Measurements from ENCODE around the gene AKR1C1.
"Not testable (repeated sequence)": the region's sequence is repeated elsewhere in the genome, so short reads cannot be mapped to it uniquely, and the experiment has no call there.

AKR1C1 gene

DNA sequence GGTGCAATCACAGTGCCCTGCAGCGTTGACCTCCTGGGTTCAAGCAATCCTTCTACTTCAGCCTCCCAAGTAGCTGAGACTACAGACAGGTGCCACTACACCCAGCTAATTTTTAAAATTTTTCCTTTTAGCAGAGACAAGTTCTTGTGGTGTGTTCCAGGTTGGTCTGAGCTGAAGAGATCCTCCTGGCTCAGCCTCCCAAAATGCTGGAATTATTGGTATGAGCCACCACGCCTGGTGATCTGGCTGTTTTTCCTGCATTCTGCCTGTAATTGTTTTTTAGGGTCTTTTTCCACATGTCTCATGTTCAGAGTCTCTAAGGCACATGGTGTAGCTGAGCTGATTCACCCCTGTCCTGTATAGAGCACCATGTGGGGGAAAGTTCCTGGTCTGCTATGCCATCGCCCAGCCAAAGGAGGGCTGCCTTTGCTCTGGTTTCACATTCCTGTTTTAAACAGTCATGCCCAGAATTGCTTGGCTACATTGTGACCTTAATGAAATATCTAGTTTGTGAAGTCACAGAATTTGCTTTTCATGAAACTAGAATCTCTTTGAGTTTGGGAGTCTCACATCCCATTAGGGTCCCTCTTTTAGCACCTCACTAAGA lies 55.6 kb downstream of the AKR1C1 start:
- H3K9me3 Mint-ChIP-seq, H3K36me3 Mint-ChIP-seq, H3K27me3 Mint-ChIP-seq, H3K4me3 Mint-ChIP-seq, H3K27ac Mint-ChIP-seq, H3K4me1 Mint-ChIP-seq: not testable (repeated sequence)

DNA sequence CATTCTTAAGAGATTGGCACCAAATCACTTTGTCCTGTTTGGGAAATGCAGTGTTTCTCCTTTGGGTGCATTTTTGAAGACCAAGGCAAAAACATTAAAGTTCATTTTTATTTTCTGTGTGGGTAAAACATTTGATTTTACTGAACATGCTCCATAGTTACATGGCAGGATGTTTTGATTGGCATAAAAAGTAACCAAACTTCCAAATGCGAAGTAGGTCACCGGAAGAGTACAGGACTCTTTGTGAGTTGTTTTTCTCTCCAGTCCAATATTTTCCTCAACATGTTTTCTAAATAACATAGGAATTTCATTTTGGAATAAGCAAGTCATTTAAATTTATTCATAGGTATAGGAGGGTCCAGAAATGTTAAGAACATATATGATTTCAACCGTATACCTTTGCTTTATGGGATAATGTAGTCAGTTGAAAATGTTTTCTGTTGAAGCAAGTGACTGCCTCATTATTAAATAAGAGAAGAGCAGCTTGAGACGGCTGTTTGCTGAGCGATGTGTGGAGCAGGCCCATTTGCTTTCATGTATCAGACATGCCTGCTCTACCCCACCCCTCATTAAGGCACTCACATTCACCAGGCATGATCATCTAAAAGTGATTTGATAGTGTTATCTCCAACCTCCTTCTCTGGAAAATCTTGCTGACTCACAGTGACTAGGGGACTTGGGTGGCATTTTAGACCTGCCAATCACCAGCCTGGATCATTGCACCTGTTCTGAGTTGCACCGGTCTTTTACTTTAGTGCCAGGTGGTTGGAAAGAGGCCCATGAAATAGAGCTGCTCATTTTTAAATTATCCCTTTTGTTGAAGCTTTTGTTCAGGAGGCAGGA lies 56.8 kb downstream of the AKR1C1 start:
- not testable (repeated sequence) for H3K4me3 Mint-ChIP-seq, H3K27me3 Mint-ChIP-seq, H3K27ac Mint-ChIP-seq, H3K9me3 Mint-ChIP-seq, H3K4me1 Mint-ChIP-seq, H3K36me3 Mint-ChIP-seq

DNA sequence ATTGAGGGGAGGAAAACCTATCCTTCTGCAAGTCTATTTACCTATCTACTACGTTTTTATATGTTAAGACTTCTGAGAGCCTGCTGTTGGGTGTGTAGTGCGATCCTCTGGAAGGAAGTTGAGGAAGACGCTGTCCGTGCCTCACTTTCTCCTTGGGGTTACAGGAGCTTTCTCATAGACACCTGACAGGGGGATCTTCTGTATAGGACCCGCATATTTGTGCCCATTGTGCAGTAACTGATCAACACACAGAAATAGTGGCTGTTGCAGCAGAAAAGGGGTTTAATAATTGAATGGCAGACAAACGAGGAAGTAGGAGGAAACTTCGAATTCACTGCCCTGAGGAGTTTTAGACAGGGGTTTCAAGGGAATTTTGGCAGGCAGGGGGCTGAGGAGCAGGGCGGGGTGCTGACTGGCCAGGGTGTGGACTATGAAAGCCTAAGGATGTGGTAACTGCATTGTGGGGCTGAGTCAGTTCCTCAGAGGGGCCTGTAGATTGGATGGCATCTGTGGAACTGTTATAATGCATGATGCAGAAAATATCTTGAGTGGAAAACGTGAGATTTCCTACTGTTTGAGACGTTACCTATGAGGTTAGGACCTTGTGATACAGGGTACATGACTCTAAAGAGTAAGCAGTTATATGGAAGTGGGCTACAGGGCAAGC lies 58.5 kb downstream of the AKR1C1 start:
- H3K27ac Mint-ChIP-seq, H3K36me3 Mint-ChIP-seq, H3K9me3 Mint-ChIP-seq, H3K4me1 Mint-ChIP-seq, H3K4me3 Mint-ChIP-seq, H3K27me3 Mint-ChIP-seq: not testable (repeated sequence)

DNA sequence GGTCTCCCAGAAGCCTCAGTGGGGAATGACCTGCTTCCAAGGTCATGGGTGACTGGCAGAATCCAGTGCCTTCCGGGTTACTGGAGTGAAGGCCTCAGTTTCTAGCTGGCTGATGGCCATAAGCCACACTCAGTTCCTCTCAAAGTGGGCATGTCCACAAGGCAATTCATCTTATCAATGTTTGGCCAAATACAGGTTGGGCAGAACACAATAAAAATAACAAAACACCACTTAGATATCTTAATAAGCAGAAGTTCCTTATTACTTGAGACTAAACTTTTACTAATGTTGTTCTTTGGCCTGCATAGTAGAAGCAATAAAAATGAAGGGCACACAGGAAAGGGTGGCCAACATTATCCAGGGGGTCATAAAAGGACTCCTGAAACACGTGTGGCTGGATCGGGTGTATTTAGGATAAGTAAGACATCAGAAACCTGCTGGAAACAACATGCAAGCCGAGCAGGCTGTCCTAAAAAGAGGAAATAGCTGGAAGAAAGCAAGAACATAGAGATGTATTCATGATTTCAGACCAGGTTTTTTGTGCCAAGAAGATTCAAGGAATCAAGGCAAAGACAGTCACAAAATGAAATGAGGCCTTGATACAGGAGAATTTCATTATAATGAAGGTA lies 60.1 kb downstream of the AKR1C1 start:
- H3K9me3 Mint-ChIP-seq = no peaks in the 10 kb centered on the region
- no peak overlapping the region for H3K4me3 Mint-ChIP-seq
- peaks cover 4% of the 10 kb centered on the region for H3K27me3 Mint-ChIP-seq
- H3K36me3 Mint-ChIP-seq = no peaks in the 10 kb centered on the region
- no peak overlapping the region for H3K27ac Mint-ChIP-seq
- H3K4me1 Mint-ChIP-seq = no peaks in the 10 kb centered on the region

DNA sequence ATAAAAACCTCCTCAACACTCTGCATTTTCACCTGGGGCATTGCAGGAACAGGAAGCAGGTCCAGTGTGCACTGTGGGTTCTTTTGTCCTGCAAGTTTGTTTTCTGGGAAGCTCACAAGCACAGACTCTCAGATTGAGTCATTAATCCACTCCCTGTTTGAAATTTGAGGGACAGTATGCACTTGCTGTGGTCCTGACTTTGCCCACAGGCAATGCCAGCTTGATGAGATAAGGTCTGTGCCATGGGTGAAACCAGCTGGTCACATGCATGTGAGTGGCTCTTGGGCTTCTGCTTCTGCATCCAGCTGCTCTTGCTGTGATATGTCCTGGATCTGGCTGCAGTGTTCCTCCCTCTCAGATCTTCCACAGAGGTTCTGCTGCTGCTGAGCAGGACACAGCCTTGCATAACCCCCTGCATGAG lies 62.3 kb downstream of the AKR1C1 start:
- H3K9me3 Mint-ChIP-seq, H3K27ac Mint-ChIP-seq, H3K4me1 Mint-ChIP-seq, H3K4me3 Mint-ChIP-seq, H3K36me3 Mint-ChIP-seq, H3K27me3 Mint-ChIP-seq: not testable (repeated sequence)

DNA sequence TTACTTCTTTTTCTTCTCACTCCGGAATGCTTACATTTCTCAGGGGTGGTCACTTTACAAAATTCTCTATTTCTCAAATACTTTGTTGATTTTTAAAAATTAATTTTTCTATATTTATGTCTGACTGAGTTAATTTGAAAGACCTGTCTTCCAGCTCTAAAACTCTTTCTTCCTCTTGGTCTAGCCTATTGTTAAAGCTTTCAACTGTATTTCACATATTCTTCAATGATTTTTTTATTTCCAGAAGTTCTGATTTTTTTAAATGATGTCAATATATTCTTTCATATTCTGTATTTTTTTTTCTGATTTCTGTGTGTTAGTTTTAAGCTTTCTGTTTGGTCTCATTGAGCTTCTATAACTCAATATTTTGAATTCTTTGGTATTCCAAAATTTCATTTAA lies 67.8 kb downstream of the AKR1C1 start:
- H3K4me1 Mint-ChIP-seq = no peaks in the 10 kb centered on the region
- peaks cover 31% of the 10 kb centered on the region for H3K9me3 Mint-ChIP-seq
- no peak overlapping the region for H3K27ac Mint-ChIP-seq
- peaks cover 1% of the 10 kb centered on the region for H3K36me3 Mint-ChIP-seq
- H3K27me3 Mint-ChIP-seq = peaks cover 5% of the 10 kb centered on the region
- H3K4me3 Mint-ChIP-seq = no peak overlapping the region

DNA sequence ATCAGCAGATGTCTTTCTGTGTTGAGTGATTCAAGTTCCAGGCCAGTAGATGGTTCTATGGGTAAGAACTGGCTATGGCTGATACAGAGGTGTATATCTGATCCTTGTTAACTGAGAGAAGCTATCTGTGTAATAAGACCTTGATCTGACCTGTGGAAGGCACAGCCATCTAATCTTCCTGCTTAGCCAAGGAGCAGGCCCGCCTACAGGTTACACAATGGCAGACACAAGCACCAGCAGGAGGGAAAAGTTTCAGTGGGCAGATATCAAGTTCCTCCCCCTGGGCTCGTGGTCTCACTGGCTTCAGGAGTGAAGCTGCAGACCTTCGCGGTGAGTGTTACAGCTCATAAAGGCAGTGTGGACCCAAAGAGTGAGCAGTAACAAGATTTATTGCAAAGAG lies 68.4 kb downstream of the AKR1C1 start:
- H3K36me3 Mint-ChIP-seq, H3K4me3 Mint-ChIP-seq, H3K27me3 Mint-ChIP-seq, H3K27ac Mint-ChIP-seq, H3K4me1 Mint-ChIP-seq: not testable (repeated sequence)
- peaks cover 31% of the 10 kb centered on the region for H3K9me3 Mint-ChIP-seq

DNA sequence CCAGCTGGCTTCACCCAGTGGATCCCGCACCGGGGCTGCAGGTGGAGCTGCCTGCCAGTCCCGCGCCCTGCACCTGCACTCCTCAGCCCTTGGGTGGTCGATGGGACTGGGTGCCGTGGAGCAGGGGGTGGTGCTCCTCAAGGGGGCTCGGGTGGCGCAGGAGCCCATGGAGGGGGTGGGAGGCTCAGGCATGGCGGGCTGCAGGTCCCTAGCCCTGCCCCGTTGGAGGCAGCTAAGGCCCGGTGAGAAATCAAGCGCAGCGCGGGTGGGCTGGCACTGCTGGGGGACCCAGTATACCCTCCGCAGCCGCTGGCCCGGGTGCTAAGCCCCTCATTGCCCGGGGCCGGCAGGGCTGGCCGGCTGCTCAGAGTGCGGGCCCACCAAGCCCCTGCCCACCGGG lies 69.2 kb downstream of the AKR1C1 start:
- H3K9me3 Mint-ChIP-seq = peaks cover 31% of the 10 kb centered on the region
- H3K4me3 Mint-ChIP-seq, H3K4me1 Mint-ChIP-seq, H3K27me3 Mint-ChIP-seq, H3K27ac Mint-ChIP-seq, H3K36me3 Mint-ChIP-seq: not testable (repeated sequence)

Data from activated naive CD4-positive, alpha-beta T cell treated with anti-CD3 and anti-CD28 coated beads, Interleukin-2, amount 50 U/mL, for 24 hours (primary cell).